HG03175 (cell line): ENCODE data around the gene TMEM243.

Experiments used
- ATAC-seq: cut with Tn5 transposase; IDR thresholded peaks from one replicate; pipeline ENCODE4 v1.9.1; 2021; ENCODE audit warnings: mild to moderate bottlenecking, moderate library complexity; ENCODE audit not compliant: unreplicated experiment

The TMEM243 gene

GRCh38 chr7:87170828-87171227, 48.7 kb downstream of the TMEM243 start:
- no peak for ATAC-seq

DNA sequence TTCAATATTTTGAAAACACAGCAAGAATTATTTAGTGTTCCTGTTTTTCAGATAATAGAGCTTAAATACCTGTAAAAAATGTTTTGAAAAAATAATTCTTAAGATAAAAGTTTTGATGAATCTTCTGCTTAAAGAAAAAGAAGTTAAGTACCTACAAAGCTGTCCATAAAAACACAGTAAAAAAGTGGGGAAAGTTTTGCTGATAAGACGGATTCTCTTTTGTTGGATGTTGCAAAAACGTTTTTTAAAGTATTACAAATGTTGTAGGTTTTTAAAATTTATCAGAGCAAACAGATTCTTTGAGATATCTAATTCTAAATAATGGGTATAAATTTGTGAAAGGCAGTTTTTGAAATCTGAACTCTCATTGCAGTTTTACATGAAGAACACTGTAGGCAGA, 55.1 kb downstream of the TMEM243 start:
- ATAC-seq = no peak

DNA sequence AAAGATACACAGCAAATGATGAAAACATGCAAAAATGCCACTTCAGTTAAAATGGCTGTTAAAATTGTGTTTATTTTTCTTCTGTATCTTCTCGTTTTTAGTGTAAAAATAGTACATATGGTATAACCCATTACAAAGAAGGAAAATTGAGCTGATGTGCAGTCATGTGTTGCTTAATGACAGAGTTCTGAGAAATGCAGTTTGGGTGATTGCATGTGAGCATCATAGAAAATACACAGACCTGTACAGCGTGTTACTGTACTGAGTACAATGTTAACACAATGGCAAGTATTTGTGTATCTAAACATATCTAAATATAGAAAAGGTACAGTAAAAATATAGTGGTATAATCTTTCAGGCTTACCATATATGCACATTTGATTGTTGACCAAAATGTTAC, 60.0 kb downstream of the TMEM243 start:
- no peak for ATAC-seq

GRCh38 chr7:87156709-87157108, 62.8 kb downstream of the TMEM243 start:
- no peak for ATAC-seq

DNA sequence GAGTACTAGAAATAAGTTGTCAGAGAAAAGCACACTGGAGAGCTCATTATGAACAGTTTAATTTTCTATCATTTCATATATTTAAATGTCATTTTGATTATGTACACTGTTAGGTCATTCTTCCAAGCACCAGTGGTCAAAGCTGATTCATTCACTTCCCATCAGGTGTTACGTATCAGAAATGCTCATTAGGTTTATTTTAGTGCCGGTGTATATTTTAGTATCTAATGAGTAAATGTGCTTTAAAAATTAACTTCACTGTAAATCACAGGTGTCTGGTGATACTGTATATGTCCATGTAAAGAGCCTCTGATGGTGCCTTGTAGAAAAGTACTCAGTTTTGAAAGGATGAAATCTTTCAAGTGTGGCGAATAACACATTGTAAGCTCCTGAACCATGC, 63.7 kb downstream of the TMEM243 start:
- ATAC-seq = no peak

DNA sequence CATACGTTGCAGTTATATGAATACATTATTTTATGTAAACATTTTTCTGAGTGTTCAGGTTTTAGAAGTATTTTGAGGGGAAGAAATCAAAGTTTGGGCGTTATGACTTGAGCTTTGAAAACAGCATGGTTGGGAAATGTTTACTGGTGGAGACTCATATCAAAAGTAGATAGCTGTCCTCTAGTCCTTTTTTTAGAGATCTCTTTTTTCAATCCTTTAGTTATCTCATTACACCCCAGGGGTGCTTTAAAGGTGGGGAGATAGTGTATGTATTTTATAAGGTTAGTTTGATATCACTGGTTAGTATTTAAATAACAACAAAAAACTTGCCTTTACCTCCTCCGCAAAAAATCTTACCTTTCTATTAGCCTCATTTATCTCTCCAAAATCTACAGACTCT, 65.0 kb downstream of the TMEM243 start:
- ATAC-seq = no peak

DNA sequence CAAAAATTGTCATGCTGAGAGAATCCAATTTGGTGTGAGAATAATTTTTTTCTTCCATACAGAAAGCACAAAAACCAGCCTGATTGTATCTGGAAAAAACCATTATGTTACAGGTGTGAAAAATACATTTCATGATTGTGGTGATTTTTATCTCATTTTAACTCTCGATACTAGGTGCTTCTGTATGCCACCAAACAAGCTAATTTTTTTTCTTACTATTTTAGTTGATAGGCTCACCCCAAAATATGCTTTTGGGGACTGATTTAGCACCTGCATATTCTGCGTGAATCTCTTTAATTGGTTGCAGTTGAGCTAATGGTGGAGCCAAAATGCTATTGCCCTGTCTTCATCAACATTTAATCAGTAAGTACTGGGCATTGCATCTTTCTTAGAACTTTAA, 65.4 kb downstream of the TMEM243 start:
- no peak for ATAC-seq

DNA sequence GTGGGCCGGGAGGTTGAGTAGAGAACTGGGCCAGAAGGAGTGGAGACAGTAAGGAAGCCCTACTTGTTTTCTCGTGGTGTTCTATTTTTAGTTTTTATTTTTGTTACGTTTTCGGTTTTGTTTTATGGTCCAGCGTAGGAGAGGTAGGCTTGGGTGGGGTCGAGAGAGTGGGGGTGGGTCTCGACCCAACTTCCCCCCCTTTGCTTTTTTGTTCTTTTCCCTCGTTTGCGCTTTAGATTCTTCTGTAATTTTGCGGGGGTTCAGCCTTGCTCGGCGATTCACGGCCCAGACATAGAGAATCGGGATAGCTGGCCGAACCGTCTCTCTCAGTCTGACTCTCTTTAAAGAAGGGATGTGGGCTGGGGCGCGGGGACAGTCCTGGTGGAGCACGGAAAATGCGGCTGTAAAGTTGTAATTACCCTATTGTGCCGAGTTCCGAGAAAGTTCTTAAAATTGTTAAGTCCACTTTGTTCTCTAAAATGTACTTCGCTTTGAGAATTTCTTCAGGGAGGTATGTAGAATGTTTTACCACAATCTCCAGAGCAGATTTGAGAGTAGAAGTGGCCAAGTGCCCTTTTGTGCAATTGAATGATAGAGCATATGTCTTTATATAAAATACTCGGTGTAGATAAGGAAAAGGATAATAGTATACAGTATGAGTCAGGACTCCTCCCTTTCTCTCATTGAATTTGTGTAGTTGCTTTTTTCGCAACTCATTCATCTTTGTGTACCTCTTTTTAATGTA, 66.5 kb downstream of the TMEM243 start:
- peak; percentile 16 for ATAC-seq

DNA sequence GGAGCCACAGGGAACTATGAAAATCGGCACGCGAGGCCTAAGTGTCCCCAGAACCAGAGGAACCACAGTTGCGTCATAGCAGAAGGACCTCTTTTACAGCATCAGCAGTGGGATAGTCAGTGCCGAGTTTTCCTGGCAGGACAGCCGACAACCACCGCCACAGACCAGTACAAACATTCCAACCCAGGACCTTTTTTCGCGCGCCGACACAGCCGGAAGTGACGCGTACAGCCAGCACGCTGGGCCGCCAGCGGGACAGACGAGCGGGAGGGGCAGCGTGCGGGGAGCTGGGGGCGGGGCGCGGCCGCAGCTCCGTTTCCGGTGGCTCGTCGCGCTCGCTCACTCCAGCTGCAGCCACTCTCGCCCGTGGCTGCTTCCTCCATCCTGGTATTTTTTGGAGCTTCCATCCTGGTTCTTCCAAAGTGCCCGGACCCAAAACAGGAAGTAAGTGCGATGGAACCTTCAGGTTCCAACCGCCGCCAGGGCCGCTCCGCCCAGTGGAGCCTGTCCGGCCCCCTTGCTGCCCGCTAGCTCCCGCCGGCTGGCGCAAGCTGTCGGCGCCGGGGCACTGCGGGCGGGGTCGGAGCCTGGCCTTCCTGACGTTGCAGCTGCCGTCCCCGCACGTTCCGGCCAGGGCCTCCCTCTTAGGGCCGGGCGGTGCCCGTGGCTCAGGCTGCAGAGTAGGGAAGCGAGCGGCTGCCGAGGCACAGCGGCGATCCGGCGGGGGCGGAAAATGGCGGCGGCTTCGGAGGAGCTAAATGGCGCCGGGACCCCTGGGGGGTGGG, 67.2 kb downstream of the TMEM243 start, which contains the start of gene DMTF1:
Gene DMTF1 (plus strand): TSS at position 342 of the 785 bp plus-strand sequence. CDS start 12,489 bp downstream, outside the sequence.
- ATAC-seq = peak; percentile 85

- peak; percentile 38 for ATAC-seq
These were observed 67.8 kb downstream of the TMEM243 start for GRCh38 chr7:87151729-87152111.

DNA sequence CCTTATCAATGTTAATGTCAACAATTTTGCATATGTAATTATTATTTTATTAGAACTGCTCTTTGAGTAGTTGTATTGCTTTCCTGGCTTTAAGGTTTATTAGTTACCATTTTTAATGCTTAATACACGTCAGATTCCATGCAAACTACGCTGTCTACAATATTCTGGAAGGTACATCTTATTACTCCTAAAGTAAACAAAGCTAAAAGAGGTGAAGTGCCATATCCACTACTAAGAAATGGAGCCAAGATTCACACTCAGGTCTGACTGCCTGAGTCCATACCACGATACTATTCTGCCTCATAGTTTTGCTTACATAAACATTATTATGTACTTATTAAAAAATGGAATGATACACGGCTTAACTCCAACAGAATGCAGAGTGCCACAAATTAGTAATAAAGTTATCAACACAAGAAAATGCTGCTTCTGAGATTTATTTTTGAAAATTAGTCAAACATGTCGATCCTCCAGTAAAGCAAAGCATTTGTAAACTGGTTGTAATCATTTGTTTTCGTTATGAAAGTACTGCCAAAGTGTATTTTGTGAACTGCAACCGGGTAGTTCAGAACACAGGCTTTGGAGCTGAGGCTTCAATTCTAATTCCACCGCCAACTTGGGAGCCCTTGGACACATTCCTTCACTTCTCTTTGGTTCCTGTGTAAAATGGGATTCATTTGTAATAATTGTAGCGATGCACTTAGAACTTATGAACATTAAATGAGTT, 68.4 kb downstream of the TMEM243 start:
- no peak for ATAC-seq

- ATAC-seq = no peak
These were observed 71.1 kb downstream of the TMEM243 start for GRCh38 chr7:87148332-87148955.

DNA sequence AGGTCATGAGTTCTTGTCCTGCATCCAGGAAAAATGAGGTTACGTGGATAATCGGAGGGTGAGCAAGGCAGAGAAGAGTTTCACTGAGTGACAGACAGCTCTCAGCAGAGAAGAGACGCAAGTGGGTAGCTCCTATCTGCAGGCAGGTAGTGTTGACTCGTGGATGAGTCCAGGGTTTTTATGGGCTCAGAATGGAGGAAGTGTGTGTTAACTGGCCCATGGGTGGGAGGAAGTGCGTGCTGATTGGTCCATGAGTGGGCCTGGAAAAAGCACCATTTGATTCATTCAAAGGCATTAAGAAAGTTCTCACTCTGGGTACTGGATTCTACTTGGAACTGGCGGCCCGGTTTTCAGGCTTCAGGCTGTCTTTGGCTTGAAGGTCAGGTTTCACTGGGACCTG, 72.0 kb downstream of the TMEM243 start:
- no peak for ATAC-seq

DNA sequence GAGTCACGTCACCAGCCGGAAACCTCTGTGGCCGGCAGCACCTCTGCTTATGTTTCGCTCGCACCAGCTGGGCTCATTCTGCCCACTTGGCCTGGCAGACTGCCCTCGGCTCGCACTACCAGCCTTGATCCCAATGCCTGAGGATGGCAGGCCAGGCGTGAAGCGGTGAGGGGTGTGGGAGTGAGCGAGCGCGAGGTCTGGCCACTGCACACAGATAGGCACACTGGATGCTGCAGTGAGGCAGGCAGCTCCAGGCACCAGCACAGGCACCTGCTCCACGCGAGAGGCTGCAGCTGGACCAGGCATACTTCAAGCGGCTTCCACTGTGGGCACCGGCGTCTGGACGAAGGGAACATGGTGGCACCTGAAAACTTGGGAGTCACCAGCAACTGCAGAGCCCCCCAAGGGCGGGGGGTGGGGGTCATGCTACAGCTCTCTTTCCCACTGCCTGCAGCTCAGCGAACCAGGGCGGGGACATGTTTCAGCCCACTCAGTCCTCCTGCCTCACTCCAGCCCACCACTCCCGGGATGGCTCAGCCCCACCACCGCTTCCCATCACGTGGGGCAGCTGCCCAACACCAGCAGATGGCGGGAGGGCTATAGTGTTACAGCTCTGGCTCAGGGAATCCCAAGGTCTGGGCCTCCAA, 72.7 kb downstream of the TMEM243 start:
- ATAC-seq = no peak
